Inflammatory macrophage treated with lipopolysaccharide for 4 hours (primary cell): ENCODE results near the gene TBC1D2B.
"Not testable (repeated sequence)": the region's sequence is repeated elsewhere in the genome, so short reads cannot be mapped to it uniquely, and the experiment has no call there.

Experiments used
- DNase-seq: peaks from one replicate; pipeline ENCODE4 v3.0.0-alpha.2; 2020

Gene TBC1D2B

DNA sequence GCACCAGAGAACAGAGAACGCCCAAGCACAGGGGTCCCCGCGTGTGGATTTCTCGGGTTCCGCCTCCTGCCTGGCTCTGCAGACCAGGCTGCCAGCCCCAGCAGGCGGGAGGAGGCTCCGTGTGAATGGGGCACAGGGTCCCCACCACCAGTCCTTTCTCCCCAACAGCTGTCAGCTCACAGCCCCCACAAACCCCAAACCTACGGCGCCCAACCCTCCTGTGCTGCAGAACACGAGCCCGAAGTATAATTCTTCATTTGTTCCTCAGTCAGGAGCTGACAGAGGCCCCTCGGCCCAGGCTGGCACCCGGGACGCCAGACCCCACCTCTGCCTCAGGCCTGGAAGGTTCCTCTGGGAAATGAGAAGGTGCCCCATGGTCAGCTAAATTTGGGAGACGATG, 78.0 kb downstream of the TBC1D2B start:
- DNase-seq = no peak

DNA sequence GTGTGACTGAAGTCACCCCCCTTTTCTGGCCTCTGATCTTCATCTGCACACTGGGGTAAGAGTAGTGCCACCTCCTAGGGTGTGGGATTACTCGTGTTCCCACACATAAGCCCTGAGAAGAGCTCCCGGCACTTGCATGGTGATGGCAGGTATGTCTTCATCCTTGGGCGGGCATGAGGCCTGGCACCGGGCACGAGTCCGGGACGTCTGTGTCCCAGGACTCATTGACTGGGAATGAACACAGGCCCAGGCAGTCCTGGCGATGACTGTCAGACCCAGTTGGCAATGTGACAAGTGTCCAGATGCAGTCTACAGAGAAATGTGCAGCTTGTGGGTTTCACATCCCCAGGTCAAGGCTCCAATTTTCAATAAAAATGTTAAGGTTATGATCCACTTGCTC, 78.9 kb downstream of the TBC1D2B start:
- DNase-seq = no peak

- not testable (repeated sequence) for DNase-seq
Measured at GRCh38 chr15:77997761-77998554, 79.6 kb downstream of the TBC1D2B start.

GRCh38 chr15:77997221-77997620, 80.3 kb downstream of the TBC1D2B start:
- DNase-seq = not testable (repeated sequence)

DNA sequence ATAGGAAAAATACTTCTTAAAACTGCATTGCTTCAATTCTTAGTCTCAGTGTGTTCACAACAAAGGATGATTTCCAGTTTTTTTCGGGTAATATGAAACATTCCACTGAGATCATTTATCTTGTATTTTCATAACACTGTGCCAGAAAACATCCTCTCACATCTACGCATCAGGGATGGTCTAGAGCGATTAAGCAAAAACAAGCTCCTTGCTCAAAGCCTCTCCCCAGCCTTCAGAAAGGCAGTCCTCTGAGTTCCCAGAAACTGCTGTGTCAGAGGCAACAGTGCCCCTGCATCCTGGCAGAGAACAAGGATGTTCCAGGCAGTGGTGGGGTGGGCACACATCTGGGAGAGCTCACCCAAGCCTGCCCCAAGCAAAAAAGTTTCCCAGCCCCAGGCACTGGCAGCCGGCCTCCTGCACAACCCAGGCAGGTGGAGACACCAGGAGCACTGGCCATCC, 80.8 kb downstream of the TBC1D2B start:
- not testable (repeated sequence) for DNase-seq

DNA sequence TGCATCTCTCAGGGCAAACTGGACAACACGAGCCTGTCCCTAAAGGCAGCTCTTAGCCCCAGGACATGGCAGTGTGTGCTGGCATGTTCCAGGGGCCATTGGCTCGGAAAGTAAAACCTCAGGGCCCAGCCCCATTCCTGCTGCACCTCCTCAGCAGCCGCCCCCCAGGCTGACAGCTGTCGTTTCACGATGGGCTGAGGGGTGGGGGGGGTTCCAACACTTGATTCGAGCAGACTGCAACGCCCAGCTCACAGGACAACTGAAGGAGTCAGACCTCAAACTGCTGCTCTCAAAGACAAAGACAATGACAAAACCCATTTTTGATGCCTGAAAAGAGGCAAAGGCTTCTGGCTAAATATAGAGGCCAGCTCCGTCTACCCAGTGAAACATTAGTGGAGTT, 81.3 kb downstream of the TBC1D2B start:
- DNase-seq = not testable (repeated sequence)

DNA sequence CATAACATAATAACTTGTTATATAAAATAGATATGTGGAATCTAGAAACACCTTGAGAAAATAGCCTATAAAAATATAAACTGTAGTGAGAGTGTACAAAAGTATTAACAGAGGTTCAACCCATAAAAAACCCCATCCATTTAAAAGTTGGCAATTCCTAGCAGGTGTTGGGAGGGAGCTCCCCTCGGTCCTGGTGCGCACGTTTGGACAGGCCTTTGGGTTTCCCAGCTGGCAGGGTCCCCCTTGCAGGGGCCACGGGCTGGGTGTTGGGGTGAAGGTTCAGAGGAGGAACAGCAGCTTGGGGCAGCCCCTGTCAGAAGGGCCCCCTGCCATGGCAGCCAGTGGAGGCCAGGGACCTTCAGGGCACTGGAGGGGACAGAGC, 82.0 kb downstream of the TBC1D2B start:
- DNase-seq = not testable (repeated sequence)

GRCh38 chr15:77994893-77995536, 82.5 kb downstream of the TBC1D2B start:
- not testable (repeated sequence) for DNase-seq

DNA sequence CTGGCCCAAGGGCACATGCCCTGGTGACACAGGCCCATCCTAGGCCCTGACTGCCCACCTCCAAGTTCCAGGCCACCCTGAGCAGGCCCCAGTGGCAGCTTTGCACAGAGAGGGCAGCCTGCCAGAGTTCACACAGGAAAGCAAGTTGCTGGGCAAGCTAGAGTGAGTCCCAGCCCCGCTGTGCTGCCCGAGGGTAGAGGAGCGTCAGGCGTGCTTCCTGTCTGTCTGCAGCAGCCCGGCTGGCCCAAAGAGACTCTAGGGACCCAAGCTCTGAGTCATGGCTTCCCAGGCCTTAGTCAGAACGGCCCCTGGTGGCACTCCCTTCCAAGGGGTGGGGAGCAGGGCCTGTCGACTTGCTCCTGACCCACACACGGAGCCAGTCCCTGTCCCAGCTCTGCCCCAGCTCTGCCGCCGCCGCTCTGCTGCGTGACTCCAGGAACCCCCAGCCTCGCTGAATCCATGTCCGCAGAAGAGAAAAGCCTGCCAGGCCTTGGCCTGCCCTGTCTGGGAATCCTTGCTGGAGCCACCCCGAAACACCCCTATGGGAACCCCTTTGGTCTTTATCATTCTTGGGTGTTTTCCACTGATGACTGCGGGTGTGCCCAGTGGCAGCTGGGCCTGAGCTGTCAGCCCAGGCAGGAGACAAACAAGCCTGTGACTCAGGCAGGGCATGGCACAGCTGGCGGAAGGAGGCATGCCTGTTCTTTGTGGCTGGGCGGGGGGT, 83.4 kb downstream of the TBC1D2B start:
- DNase-seq = not testable (repeated sequence)

DNA sequence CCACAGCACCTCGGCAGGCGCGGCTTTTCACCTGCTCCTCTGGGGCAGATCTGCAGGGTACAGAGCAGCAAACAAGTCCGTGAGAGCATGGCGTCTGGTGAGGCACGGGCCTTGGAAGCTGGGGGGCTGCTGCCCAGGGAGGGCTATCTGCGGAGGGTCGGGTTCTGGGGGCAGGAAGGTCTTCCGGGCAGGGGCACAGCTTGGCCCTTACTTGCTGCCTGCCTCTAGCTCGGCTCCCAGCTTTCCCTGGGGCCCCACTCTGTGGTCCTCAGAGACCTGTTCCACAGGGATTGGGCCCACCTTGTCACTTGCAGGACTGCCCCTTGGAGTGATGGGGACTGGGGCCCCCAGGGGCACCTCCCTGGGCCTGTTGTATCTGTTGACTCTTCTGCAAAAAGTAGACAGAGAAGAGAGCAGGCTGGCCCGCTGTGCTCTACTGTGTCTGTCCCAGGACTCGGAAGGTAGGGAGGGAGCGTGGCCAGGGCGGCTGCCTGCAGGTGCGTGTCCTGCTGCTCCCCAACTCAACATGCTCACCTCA, 84.1 kb downstream of the TBC1D2B start:
- no peak for DNase-seq

DNA sequence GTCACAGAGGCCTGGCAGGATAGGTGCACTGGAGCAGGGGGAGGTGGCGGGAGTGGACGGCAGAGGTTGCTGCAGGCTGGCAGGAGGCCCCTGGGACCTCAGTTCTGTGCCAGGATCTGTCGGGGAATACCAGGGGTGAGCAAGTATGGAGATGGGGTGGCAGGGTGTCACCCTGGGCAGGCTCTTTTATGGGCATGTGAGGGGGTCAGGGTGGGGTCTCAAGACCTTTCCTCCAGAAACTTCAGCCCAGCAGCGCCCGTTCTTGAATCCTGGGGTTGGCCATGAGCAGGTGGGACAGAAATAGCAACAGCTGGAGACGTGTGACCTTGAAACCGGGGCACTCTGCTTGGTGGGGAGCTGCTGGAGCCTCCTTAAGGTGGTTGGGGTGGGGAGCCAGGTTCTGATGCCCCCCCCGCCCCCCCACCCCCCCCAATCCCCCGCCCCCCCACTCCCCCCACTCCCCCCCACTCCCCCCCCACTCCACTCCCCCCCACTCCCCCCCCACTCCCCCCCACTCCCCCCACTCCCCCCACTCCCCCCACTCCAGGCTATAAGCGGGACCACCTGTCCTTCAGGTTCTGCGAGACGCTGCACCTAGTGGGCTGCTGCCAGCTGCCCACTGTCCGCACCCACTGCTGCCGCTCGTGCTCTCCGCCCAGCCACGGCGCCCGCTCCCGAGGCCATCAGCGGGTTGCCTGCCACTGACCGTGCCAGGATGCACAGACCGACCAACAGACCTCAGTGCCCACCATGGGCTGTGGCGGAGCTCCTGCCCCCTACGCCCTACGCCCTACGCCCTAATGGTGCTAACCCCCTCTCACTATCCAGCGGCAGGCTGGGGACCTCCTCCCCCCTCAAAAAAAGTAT, 84.9 kb downstream of the TBC1D2B start:
- no peak for DNase-seq

DNA sequence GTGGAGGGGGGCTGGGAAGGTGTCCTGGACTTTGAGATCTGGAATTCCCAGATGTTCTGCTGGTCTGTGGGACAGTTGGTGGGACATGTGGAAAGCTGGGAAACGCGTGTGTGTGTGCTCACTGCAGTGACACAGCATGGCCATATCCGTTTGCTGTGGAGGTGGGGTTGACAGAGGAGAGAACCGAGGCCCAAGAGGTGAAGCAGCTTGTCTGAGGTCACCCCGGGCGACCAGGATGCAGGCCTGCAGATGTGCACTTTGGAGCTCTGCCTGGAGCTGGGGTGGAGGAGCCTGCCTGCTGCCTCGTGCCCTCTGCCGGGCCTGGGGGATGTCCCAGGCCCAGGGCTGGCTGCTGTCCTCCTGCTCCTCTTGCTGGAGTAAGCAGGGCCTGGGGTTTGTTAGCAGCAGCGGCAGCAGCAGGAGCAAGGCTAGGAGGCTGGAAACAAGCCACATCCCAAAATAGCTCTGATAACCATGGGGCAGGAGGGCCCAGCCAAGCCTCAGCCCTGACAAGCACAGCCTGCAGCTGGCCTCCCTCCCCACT, 85.8 kb downstream of the TBC1D2B start:
- DNase-seq = not testable (repeated sequence)

- DNase-seq = no peak
Measured at GRCh38 chr15:77991029-77991406, 86.5 kb downstream of the TBC1D2B start.

DNA sequence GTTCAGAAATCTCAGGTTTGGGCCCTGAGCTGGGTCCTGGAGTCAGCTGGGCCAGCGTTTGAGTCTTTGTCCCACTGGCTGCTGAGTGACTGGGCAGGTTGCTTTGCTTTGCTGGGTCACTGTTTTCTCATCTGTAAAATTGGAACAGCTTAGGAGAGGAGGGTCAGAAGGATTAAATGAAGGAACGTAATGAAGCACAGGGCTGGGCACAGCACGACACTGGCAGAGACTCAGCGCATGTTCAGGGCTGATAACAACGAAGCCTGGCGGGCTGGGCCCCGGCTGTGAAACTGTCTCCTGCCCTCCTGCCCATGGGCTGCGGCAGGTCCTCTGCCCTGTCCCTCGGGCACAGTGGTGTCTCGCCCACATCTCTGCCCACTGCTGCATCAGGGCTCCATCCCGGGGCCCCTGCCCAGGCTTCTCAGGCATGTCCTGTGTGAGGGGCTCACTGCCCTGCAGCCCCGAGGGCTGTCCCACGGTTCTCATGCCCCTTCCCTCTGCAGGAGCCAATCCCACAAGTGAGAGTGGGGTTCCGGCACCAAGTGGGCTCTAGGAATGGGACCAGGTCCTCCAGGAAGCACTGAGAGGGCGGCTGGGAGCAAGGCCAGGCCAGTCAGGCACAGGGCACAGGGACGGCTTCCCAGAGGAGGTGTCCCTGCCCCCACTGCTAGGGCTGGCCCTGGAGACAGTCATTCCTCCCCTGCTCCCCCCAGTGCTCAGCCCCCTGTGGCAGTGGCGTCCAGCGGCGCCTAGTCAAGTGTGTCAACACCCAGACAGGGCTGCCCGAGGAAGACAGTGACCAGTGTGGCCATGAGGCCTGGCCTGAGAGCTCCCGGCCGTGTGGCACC, 88.0 kb downstream of the TBC1D2B start:
- DNase-seq = no peak

- DNase-seq = no peak
Measured at GRCh38 chr15:77988347-77989295, 88.9 kb downstream of the TBC1D2B start.

GRCh38 chr15:77987765-77988136, 89.8 kb downstream of the TBC1D2B start:
- not testable (repeated sequence) for DNase-seq

GRCh38 chr15:77986891-77987764, 90.4 kb downstream of the TBC1D2B start:
- DNase-seq = no peak

GRCh38 chr15:77985931-77986480, 91.5 kb downstream of the TBC1D2B start:
- DNase-seq = no peak
